NCI-H146 treated with DMSO at 0.1 percent for 48 hours (cell line): ENCODE data around the gene HTRA3.
"Not testable (repeated sequence)": the region's sequence is repeated elsewhere in the genome, so short reads cannot be mapped to it uniquely, and the experiment has no call there.

Experiments used
- DNase-seq: peaks from one replicate; lab custom pipeline; 2025; ENCODE audit not compliant: unreplicated experiment; lab: John Stamatoyannopoulos, UW

Gene HTRA3

DNA sequence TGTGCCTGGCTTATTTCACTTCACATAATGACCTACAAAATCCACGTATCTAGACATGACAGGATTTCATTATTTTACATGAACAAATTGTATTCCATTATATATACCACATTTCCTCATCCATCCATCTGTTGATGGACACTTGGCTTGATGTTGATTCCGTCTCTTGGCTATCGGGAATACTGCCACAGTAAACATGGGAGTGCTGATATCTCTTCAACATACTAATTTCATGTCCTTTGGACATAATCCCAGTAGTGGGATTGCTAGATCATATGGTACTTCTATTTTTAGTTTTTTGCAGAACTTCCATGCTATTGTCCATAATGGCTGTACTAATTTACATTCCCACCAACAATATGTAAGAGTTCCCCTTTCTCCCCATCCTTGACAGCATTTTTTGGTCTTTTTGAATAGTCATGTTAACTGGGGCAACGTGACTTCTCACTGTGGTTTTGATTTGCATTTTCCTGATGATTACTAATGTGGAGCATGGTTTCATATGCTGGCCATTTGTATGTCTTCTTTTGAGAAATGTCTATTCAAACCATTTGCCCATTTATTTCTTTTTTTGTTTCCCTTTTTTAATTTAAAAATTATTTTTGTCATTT is 68.9 kb downstream of the HTRA3 start:
- DNase-seq, result no peak

GRCh38 chr4:8340781-8341241 is 71.3 kb downstream of the HTRA3 start:
- DNase-seq, result no peak

- DNase-seq, result not testable (repeated sequence)
Observed at GRCh38 chr4:8341281-8341680, 71.7 kb downstream of the HTRA3 start.

DNA sequence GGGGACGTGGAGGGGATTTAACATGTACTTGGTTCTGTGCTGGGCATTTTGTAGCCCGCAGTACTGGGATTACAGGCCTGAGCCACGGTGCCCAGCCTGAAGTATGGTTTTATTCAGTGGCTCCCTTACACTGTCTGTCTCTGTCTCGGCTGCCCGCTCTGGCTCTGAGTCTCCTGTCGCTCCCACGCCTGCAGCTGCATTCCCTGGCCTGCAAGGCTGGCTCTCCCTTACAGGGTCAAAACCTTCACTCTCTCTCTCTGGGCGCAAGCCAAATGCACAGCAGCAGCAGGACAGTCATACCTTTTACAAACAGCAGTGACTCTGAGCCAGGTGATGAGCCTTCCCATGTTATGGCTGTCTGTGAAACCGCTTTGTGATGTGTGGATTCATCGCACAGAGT is 72.1 kb downstream of the HTRA3 start:
- no peak for DNase-seq

GRCh38 chr4:8342651-8343261 is 73.2 kb downstream of the HTRA3 start:
- no peak for DNase-seq

DNA sequence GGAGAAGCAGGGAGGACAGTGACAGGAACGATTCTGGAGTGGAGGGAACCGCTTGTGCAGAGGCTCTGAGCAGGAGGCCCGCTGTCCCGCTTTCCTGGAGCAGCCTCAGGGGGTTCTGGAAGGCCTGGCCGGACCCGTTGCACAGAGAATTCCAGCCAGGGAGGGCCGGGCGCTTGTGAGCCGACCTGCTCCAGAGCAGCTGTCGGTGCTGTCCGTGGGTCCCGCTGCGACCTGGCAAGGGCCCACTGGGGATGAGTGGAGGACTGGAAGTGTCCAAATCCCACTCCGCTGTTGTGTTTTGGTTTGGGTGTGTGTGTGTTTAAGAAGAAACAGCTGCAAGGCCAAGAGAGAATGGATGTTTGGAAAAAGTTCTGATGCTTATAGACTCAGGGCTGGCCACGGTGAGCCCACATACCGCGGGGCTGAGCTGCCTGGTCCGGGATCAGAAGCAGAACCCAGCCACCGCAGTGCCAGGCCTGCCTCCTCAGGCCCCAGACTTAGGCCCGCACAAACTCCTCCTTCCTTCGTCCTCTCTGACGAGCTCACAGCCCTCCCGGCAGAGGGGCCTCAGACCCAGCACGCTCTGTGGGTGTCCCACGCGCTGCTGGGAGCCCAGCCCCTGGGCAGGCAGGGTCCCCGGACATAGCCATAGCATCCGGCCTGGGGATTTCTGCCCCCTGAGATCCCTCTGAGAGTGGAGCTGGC is 73.9 kb downstream of the HTRA3 start:
- no peak for DNase-seq

GRCh38 chr4:8343967-8344331 is 74.4 kb downstream of the HTRA3 start:
- DNase-seq, result no peak

GRCh38 chr4:8344377-8344776 is 74.8 kb downstream of the HTRA3 start:
- DNase-seq, result no peak

GRCh38 chr4:8345053-8345945 is 75.7 kb downstream of the HTRA3 start:
- no peak for DNase-seq

GRCh38 chr4:8345946-8346814 is 76.6 kb downstream of the HTRA3 start:
- no peak for DNase-seq

DNA sequence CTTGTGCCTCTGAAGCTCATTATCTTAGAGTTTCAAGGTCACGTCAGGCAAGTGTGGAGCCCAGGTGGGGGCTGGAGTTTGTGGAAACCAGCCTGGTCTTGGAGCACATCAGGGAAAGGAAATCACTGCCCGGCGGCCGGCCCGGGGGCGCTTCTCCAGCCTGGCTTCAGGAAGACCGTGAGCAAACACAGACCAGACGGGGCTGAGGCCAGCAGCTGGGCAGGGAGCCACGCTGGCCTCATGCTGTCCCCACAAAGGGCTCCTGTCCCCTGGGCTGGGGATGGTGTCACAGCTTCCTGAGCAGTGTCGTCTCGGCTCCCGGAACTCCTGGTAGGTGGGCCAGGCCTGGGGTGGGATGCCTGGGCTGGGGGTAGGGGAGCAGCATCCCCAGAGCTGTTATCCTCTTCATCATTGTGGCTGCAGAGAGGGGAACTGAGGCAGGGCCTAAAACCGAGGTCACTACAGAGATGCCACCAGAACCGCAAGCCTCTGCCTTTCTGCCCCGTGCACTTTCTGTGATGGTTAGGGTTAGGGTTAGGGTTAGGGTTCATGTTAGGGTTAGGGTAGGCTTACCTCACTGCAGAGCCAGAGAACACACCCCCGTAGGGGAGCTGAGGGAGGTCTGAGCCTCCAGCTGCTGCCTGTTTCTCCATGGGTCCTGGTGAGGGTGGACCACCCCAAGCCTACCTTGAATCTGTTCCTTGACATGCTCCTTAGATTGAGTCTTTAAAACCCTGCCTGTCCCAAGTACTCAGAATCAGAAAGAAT is 77.5 kb downstream of the HTRA3 start:
- DNase-seq, result no peak

DNA sequence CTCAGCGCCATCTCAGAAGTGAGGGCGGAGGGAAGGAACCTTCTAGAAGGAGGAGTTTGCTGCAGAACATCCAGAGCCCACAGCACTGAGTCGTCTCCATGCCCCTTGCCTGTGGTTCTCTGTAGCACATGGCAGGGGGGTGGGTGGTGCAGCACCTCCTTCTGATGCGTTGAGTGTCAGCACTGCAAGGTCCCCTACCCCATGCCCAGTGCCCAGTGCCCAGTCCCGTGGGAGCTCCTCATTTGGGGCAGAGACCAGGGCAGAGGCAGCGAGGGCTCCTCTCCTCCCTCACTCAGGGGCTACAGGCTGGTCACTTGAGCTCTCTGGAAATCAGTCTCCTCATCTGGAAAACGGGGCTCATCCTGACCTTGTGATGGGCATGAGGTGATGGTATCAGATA is 78.1 kb downstream of the HTRA3 start:
- no peak for DNase-seq

GRCh38 chr4:8348071-8348470 is 78.5 kb downstream of the HTRA3 start:
- no peak for DNase-seq

- DNase-seq, result not testable (repeated sequence)
Observed at GRCh38 chr4:8349236-8349635, 79.7 kb downstream of the HTRA3 start.

DNA sequence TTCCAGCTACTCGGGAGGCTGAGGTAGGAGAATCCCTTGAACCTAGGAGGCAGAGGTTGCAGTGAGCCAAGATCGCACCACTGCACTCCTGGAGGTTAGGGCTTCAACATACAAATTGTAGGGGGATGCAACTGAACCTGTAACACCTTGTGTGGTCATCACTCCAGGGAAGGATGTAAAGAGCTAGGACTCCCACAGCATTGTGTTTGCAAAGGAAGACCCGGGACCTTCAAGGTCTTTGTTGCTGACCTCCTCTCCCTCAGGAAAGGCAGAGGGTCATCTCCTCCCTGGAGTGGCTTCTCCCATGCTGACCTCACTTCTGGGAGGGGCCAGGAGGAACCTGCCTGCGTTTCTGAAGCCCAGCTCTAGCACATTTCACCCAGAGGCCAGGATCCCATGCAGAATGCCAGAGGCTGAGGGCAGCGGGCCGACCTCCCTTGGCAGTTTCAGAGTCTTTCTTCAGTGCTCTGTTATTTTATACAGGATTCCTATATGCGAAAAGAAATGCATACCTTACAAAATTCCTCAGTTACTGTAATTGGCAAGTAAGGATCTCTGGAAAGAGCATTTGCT is 80.2 kb downstream of the HTRA3 start:
- no peak for DNase-seq

DNA sequence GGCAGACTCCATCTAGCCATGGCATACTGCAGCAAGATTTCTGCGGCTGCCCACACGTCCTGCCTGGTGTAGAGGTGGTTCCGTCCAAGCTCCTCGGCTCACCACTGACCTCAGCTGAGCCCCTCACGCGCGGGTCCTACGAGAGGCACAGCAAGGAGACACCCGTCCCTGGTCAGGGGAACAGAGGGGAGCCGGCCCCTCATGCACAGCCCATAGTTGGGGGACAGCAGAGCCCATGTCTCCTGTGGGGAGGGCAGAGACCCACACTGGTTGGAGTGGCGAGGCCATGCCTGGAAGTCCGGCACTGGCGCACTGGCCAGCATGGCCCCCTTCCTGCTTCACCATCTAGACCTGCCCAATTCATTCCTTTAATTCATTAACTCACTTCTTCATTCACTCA is 80.8 kb downstream of the HTRA3 start:
- no peak for DNase-seq

GRCh38 chr4:8350841-8351461 is 81.4 kb downstream of the HTRA3 start:
- no peak for DNase-seq

- no peak for DNase-seq
Observed at GRCh38 chr4:8351931-8352367, 82.4 kb downstream of the HTRA3 start.
